Measurements from ENCODE around the gene PPP3R1.

DNA sequence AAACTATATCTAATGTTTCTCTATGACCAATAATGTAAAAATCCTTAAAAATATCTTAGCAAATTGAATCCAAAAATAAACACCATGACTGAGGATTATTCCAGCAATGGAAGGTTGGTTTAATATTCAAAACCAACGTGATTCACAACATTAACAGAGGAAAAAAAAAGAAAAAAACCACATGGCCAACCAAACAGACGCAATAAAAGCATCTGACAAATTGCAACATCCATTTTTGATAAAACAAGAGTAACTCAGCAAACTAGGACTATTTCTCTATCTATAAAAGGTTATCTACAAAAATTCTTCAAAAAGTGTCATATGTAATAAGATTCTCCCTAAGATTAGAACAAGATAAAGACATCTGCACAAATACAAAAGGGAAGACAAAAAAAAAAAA, 28.9 kb downstream of the PPP3R1 start:
- TF ChIP-seq, protein P1, sequence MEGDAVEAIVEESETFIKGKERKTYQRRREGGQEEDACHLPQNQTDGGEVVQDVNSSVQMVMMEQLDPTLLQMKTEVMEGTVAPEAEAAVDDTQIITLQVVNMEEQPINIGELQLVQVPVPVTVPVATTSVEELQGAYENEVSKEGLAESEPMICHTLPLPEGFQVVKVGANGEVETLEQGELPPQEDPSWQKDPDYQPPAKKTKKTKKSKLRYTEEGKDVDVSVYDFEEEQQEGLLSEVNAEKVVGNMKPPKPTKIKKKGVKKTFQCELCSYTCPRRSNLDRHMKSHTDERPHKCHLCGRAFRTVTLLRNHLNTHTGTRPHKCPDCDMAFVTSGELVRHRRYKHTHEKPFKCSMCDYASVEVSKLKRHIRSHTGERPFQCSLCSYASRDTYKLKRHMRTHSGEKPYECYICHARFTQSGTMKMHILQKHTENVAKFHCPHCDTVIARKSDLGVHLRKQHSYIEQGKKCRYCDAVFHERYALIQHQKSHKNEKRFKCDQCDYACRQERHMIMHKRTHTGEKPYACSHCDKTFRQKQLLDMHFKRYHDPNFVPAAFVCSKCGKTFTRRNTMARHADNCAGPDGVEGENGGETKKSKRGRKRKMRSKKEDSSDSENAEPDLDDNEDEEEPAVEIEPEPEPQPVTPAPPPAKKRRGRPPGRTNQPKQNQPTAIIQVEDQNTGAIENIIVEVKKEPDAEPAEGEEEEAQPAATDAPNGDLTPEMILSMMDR (conservative IDR thresholded peaks at IDR 0.05; ENCODE audit: low read depth, low read length), result no peak
- TF ChIP-seq EZH2 (IDR thresholded peaks at IDR 0.05; ENCODE audit: borderline replicate concordance, low read depth, low read length, poor library complexity, severe bottlenecking), result no peak
